CD14-positive monocyte (primary cell): ENCODE measurements around the gene ALPK3. TPM values are rescaled to one million over a fixed set of nuclear protein-coding genes. Genes with fewer than 3 reads are reported as not detected.

Experiments
- DNase-seq, 3 donors: peaks; one replicate each; pipeline ENCODE4 v3.0.0-alpha.2; 2011 to 2022
- H2AFZ ChIP-seq: 2 replicates; pipeline ENCODE4 v1.6.0; 2012; ENCODE audit warnings: mild to moderate bottlenecking, low read depth, low read length, inconsistent platforms; ENCODE audit not compliant: insufficient read depth, poor library complexity, severe bottlenecking
- H3K27ac ChIP-seq, 2 donors: 1 replicate in 1 of 2; 2 replicates in 1 of 2; pipeline ENCODE4 v1.5.1; 2012 to 2013; ENCODE audit warnings: low read length in 2 of 2, control low read depth in 1 of 2, inconsistent platforms in 1 of 2, low read depth in 1 of 2, mild to moderate bottlenecking in 1 of 2
- H3K27me3 ChIP-seq, 2 donors: one replicate each; pipeline versions ENCODE4 v1.6.0 to v1.6.1; 2011 to 2013; ENCODE audit warnings: low read length in 2 of 2; ENCODE audit not compliant: control insufficient read depth in 2 of 2, insufficient read depth in 2 of 2
- H3K36me3 ChIP-seq, 2 donors: replicated peaks in 1 of 2; 1 replicate in 1 of 2; 2 replicates in 1 of 2; pipeline versions ENCODE4 v1.5.1 to v1.6.1; 2012 to 2013; ENCODE audit warnings: low read length in 2 of 2, control low read depth in 1 of 2, inconsistent platforms in 1 of 2, mild to moderate bottlenecking in 1 of 2; ENCODE audit not compliant: insufficient read depth in 2 of 2, control insufficient read depth in 1 of 2
- H3K4me1 ChIP-seq, 2 donors: 1 replicate in 1 of 2; 2 replicates in 1 of 2; pipeline versions ENCODE4 v1.5.1 to v1.6.1; 2012 to 2013; ENCODE audit warnings: low read length in 2 of 2, control low read depth in 1 of 2, inconsistent platforms in 1 of 2, mild to moderate bottlenecking in 1 of 2, moderate library complexity in 1 of 2; ENCODE audit not compliant: insufficient read depth in 2 of 2, control insufficient read depth in 1 of 2
- H3K4me2 ChIP-seq: replicated peaks from 2 replicates; pipeline ENCODE3; 2012; ENCODE audit warnings: low read length, moderate library complexity, mild to moderate bottlenecking; ENCODE audit not compliant: poor library complexity, severe bottlenecking; ENCODE audit errors: extremely low read depth
- H3K4me3 ChIP-seq, 3 experiments: fragments of 200-600 bp in 1 of 3; sonication (generic) in 1 of 3; replicated peaks in 1 of 3; 1 replicate in 2 of 3; 2 replicates in 1 of 3; pipeline ENCODE4 v1.5.1; 2011 to 2013; ENCODE audit warnings: low read length in 3 of 3, mild to moderate bottlenecking in 3 of 3, control low read depth in 2 of 3, low read depth in 2 of 3, inconsistent platforms in 1 of 3, moderate library complexity in 1 of 3
- H3K79me2 ChIP-seq: 2 replicates; pipeline ENCODE4 v1.6.0; 2012; ENCODE audit warnings: mild to moderate bottlenecking, control low read depth, inconsistent platforms, low read length, moderate library complexity; ENCODE audit not compliant: insufficient read depth
- H3K9ac ChIP-seq: 2 replicates; pipeline ENCODE4 v1.6.0; 2017; ENCODE audit warnings: low read length, mild to moderate bottlenecking; ENCODE audit not compliant: insufficient read depth, poor library complexity, severe bottlenecking
- H3K9me3 ChIP-seq, 2 donors: replicated peaks in 1 of 2; 1 replicate in 1 of 2; 2 replicates in 1 of 2; pipeline versions ENCODE4 v1.5.1 to v1.6.1; 2012 to 2013; ENCODE audit warnings: low read length in 2 of 2, control low read depth in 1 of 2; ENCODE audit not compliant: control insufficient read depth in 1 of 2, insufficient read depth in 1 of 2
- H4K20me1 ChIP-seq: 2 replicates; pipeline ENCODE4 v1.6.0; 2012; ENCODE audit warnings: mild to moderate bottlenecking, low read length, control low read depth, moderate library complexity; ENCODE audit not compliant: insufficient read depth
- H3K27ac Mint-ChIP-seq, 7 donors: one replicate each; pipeline ENCODE4 v1.8.0; 2020; ENCODE audit warnings: mild to moderate bottlenecking in 7 of 7, mixed read lengths in 7 of 7, moderate library complexity in 6 of 7, inconsistent platforms in 2 of 7
- H3K27me3 Mint-ChIP-seq, 3 donors: one replicate each; pipeline ENCODE4 v1.8.0; 2021 to 2022; ENCODE audit warnings: low read depth in 3 of 3, mild to moderate bottlenecking in 3 of 3, mixed read lengths in 3 of 3, moderate library complexity in 3 of 3, inconsistent platforms in 1 of 3
- H3K36me3 Mint-ChIP-seq, 2 donors: one replicate each; pipeline ENCODE4 v1.8.0; 2020; ENCODE audit warnings: mixed read lengths in 2 of 2, inconsistent platforms in 1 of 2, mild to moderate bottlenecking in 1 of 2
- H3K4me1 Mint-ChIP-seq: one replicate; pipeline ENCODE4 v1.8.0; 2020; ENCODE audit warnings: mild to moderate bottlenecking, mixed read lengths
- H3K4me3 Mint-ChIP-seq, 2 donors: one replicate each; pipeline ENCODE4 v1.8.0; 2020; ENCODE audit warnings: mild to moderate bottlenecking in 2 of 2, mixed read lengths in 2 of 2, moderate library complexity in 1 of 2
- H3K9me3 Mint-ChIP-seq, 7 donors: one replicate each; pipeline ENCODE4 v1.8.0; 2020 to 2022; ENCODE audit warnings: mixed read lengths in 7 of 7, mild to moderate bottlenecking in 6 of 7, moderate library complexity in 6 of 7, inconsistent platforms in 2 of 7
- CTCF ChIP-seq: fragments of 200-600 bp; IDR thresholded peaks from one replicate; pipeline ENCODE4 v1.8.0; 2022; ENCODE audit warnings: antibody characterized with exemption, mild to moderate bottlenecking
- WGBS: methylation state at CpG from one replicate; pipeline ENCODE4 v1.1.5; 2013; ENCODE audit warnings: missing lambda C conversion rate; ENCODE audit not compliant: insufficient coverage; 5-methylcytosine and 5-hydroxymethylcytosine counted together
- intact Hi-C, 2 donors: fragments of 100-400 bp; cut with micrococcal nuclease; formaldehyde crosslinking; loops; one replicate each; pipeline versions ENCODE4 v1.15.0 to v1.15.1; 2023
- polyA plus RNA-seq, 3 donors: library from polyadenylated mRNA; depleted of rRNA in 1 of 3; unstranded in 2 of 3; stranded (reverse) in 1 of 3; fragments of 300-500 nt in 2 of 3; fragments of >200 nt in 1 of 3; fragmentation: Illumina TruSeq in 2 of 3; gene quantifications; 1 replicate in 2 of 3; 2 replicates in 1 of 3; pipeline ENCODE4 v1.2.3, GENCODE V29; 2012 to 2021

ALPK3 gene
- polyA plus RNA-seq, 3 donors = 0.02 to 0.12 TPM; not detected in 1

DNA sequence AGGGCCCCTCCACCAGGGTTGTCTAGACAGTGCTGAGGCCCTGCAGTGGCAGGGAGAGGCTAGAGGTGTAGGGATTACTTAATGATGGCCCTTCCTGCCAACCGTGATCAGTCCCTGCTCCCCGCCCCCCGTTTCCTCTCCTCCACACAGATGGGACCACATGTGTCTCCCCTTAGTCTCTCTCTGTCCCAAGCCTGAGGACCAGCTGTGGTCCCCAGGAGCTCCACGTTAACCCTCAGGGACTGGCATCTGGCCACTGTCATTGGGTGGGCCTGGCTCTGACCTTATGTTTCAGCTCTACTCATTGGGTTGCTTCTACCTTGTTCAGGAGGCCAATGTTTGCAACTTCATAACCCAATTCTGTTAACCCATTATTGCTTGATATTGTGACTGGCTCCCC is 6.0 kb upstream of the ALPK3 start:
- Mint-ChIP-seq H3K4me1 (peaks cover 24% of the 10 kb centered on the region), H3K9me3 (peaks cover 0 to 2% (median 0%) of the 10 kb centered on the region in 7 donors), H3K27me3 (peaks cover 0 to 1% (median 0%) of the 10 kb centered on the region in 3 donors), H3K4me3 (no peak overlapping the region), H3K36me3 (peaks cover 13 to 26% of the 10 kb centered on the region in 2 donors), H3K27ac (peak overlapping the region in 3 of 7 donors; percentile 12 to 52 (median 43))
- H2AFZ ChIP-seq = no peak overlapping the region
- peaks cover under 1 to 5% of the 10 kb centered on the region in 2 donors for H3K36me3 ChIP-seq
- intact Hi-C loops = no loop called here
- peaks cover 12% of the 10 kb centered on the region for H4K20me1 ChIP-seq
- no peak overlapping the region for H3K27ac ChIP-seq
- WGBS = 94% methylated on average over 3 of the region's 4 CpGs
- no peak for TF ChIP-seq CTCF
- H3K4me1 ChIP-seq = peaks cover 15 to 17% of the 10 kb centered on the region in 2 donors
- no peak overlapping the region for H3K9ac ChIP-seq
- H3K9me3 ChIP-seq = no peaks in the 10 kb centered on the region
- H3K4me2 ChIP-seq = no peak overlapping the region
- H3K27me3 ChIP-seq = no peaks in the 10 kb centered on the region
- no peak for DNase-seq
- H3K4me3 ChIP-seq = no peak overlapping the region
- no peaks in the 10 kb centered on the region for H3K79me2 ChIP-seq

GRCh38 chr15:84811828-84812227 is 5.3 kb upstream of the ALPK3 start:
- H3K27ac ChIP-seq = no peak overlapping the region
- H3K4me3 Mint-ChIP-seq = no peak overlapping the region

More at GRCh38 chr15:84811828-84812227, 5.3 kb upstream of the ALPK3 start:
- Histone ChIP-seq H3K9ac (no peak overlapping the region), H3K36me3 (no peaks in the 10 kb centered on the region), H2AFZ (no peak overlapping the region), H3K4me3 (no peak overlapping the region), H3K9me3 (no peaks in the 10 kb centered on the region), H3K79me2 (no peaks in the 10 kb centered on the region), H3K4me1 (peaks cover 17 to 20% of the 10 kb centered on the region in 2 donors), H3K27me3 (peaks cover 0 to 3% of the 10 kb centered on the region in 2 donors), H4K20me1 (peaks cover 9% of the 10 kb centered on the region), H3K4me2 (no peak overlapping the region)
- Mint-ChIP-seq H3K27ac (peak overlapping the region in 4 of 7 donors; percentile 3 to 52 (median 24)), H3K36me3 (peaks cover 10 to 19% of the 10 kb centered on the region in 2 donors), H3K27me3 (peaks cover 0 to 5% (median 4%) of the 10 kb centered on the region in 3 donors), H3K9me3 (peaks cover 0 to 2% (median 0%) of the 10 kb centered on the region in 7 donors), H3K4me1 (peaks cover 27% of the 10 kb centered on the region)
- intact Hi-C loops = no loop called here
- TF ChIP-seq CTCF = no peak
- DNase-seq = no peak
